Hepatocyte (in vitro differentiated cells): Measurements from ENCODE around the gene FAXDC2. TPM values are rescaled to one million over a fixed set of nuclear protein-coding genes. Genes with fewer than 3 reads are reported as not detected.
A peak's percentile ranks its signal among the peaks of the same experiment; 100 is the strongest.

Source experiments
- DNase-seq: peaks from one replicate; pipeline ENCODE4 v3.0.0-alpha.2; 2016; ENCODE audit warnings: low spot score
- H2AFZ ChIP-seq: fragments of 200-600 bp; sonication (generic); 2 replicates; pipeline ENCODE4 v1.6.0; 2016; ENCODE audit warnings: antibody characterized with exemption, mild to moderate bottlenecking
- H3K27ac ChIP-seq: fragments of 200-600 bp; sonication (generic); 2 replicates; pipeline ENCODE4 v1.5.1; 2016; ENCODE audit warnings: mild to moderate bottlenecking
- H3K27me3 ChIP-seq: fragments of 200-600 bp; sonication (generic); 2 replicates; pipeline ENCODE4 v1.6.1; 2016
- H3K36me3 ChIP-seq: fragments of 200-600 bp; sonication (generic); replicated peaks from 2 replicates; pipeline ENCODE4 v1.5.1; 2016; ENCODE audit warnings: low read depth; ENCODE audit not compliant: insufficient read depth
- H3K4me1 ChIP-seq: fragments of 200-600 bp; sonication (generic); 2 replicates; pipeline ENCODE4 v1.5.1; 2016; ENCODE audit warnings: mild to moderate bottlenecking, moderate library complexity; ENCODE audit not compliant: insufficient read depth
- H3K4me2 ChIP-seq: fragments of 200-600 bp; sonication (generic); 2 replicates; pipeline ENCODE4 v1.6.0; 2016
- H3K4me3 ChIP-seq: fragments of 200-600 bp; sonication (generic); 2 replicates; pipeline ENCODE4 v1.5.1; 2016; ENCODE audit warnings: mild to moderate bottlenecking
- H3K79me2 ChIP-seq: fragments of 200-600 bp; sonication (generic); 2 replicates; pipeline ENCODE4 v1.6.0; 2017; ENCODE audit warnings: mild to moderate bottlenecking
- H3K9me2 ChIP-seq: fragments of 200-600 bp; sonication (generic); replicated peaks from 2 replicates; pipeline ENCODE4 v1.6.0; 2017; ENCODE audit warnings: mild to moderate bottlenecking; ENCODE audit not compliant: insufficient read depth
- H3K9me3 ChIP-seq: fragments of 200-600 bp; sonication (generic); 2 replicates; pipeline ENCODE4 v1.5.1; 2016; ENCODE audit warnings: low read depth, mild to moderate bottlenecking
- H4K20me1 ChIP-seq: fragments of 200-600 bp; sonication (generic); 2 replicates; pipeline ENCODE4 v1.6.0; 2016; ENCODE audit warnings: mild to moderate bottlenecking; ENCODE audit not compliant: insufficient read depth, poor library complexity, severe bottlenecking
- EZH2 ChIP-seq: fragments of 200-600 bp; sonication (generic); IDR thresholded peaks from 2 replicates; pipeline ENCODE4 v1.6.1; 2016; ENCODE audit warnings: antibody characterized with exemption, mild to moderate bottlenecking, borderline replicate concordance
- EZH2phosphoT487 ChIP-seq: fragments of 200-600 bp; sonication (generic); IDR thresholded peaks from one replicate; pipeline ENCODE4 v1.6.1; 2018; ENCODE audit warnings: antibody characterized with exemption, mild to moderate bottlenecking, low read depth, moderate library complexity; ENCODE audit not compliant: unreplicated experiment, severe bottlenecking
- WGBS: methylation state at CpG from one replicate; pipeline ENCODE4 v1.1.6; 2016; ENCODE audit warnings: low lambda C conversion rate; ENCODE audit errors: missing lambda C conversion rate; 5-methylcytosine and 5-hydroxymethylcytosine counted together
- polyA plus RNA-seq: library from polyadenylated mRNA; unstranded; fragments of >200 nt; fragmentation: Nextera tagmentation; extraction: Ambion mirVana; gene quantifications from 2 replicates; pipeline ENCODE4 v1.2.1, GENCODE V29; 2016
- total RNA-seq: library from RNA; depleted of rRNA; stranded (reverse); fragments of >200 nt; gene quantifications from 2 replicates; pipeline ENCODE4 v1.2.3, GENCODE V29; 2014
- TF ChIP-seq, protein P1 (sequence below): fragments of 200-600 bp; sonication (generic); IDR thresholded peaks from 2 replicates; pipeline ENCODE4 v1.5.1; 2016; ENCODE audit warnings: antibody characterized with exemption, mild to moderate bottlenecking; ENCODE audit not compliant: poor library complexity

Gene FAXDC2
- total and polyA plus RNA-seq, 2 experiments from 2014 or later: 23.1 to 28.5 TPM

- H2AFZ ChIP-seq: no peak overlapping the region
- peaks cover 17% of the 10 kb centered on the region for H4K20me1 ChIP-seq
- H3K9me3 ChIP-seq: no peaks in the 10 kb centered on the region
- H3K9me2 ChIP-seq: no peaks in the 10 kb centered on the region
- 72% methylated on average over 3 of the region's 3 CpGs for WGBS
- H3K27ac ChIP-seq: peak overlapping the region; percentile 79
- TF ChIP-seq EZH2 (no peak), EZH2phosphoT487 (no peak)
- TF ChIP-seq, protein P1, sequence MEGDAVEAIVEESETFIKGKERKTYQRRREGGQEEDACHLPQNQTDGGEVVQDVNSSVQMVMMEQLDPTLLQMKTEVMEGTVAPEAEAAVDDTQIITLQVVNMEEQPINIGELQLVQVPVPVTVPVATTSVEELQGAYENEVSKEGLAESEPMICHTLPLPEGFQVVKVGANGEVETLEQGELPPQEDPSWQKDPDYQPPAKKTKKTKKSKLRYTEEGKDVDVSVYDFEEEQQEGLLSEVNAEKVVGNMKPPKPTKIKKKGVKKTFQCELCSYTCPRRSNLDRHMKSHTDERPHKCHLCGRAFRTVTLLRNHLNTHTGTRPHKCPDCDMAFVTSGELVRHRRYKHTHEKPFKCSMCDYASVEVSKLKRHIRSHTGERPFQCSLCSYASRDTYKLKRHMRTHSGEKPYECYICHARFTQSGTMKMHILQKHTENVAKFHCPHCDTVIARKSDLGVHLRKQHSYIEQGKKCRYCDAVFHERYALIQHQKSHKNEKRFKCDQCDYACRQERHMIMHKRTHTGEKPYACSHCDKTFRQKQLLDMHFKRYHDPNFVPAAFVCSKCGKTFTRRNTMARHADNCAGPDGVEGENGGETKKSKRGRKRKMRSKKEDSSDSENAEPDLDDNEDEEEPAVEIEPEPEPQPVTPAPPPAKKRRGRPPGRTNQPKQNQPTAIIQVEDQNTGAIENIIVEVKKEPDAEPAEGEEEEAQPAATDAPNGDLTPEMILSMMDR: no peak
- peaks cover 56% of the 10 kb centered on the region for H3K79me2 ChIP-seq
- no peak overlapping the region for H3K4me3 ChIP-seq
- no peak for DNase-seq
- H3K27me3 ChIP-seq: no peaks in the 10 kb centered on the region
- H3K4me1 ChIP-seq: peaks cover 21% of the 10 kb centered on the region
- H3K4me2 ChIP-seq: peak overlapping the region; percentile 1
- no peaks in the 10 kb centered on the region for H3K36me3 ChIP-seq
Observed at GRCh38 chr5:154795235-154795596, 55.2 kb downstream of the FAXDC2 start.

DNA sequence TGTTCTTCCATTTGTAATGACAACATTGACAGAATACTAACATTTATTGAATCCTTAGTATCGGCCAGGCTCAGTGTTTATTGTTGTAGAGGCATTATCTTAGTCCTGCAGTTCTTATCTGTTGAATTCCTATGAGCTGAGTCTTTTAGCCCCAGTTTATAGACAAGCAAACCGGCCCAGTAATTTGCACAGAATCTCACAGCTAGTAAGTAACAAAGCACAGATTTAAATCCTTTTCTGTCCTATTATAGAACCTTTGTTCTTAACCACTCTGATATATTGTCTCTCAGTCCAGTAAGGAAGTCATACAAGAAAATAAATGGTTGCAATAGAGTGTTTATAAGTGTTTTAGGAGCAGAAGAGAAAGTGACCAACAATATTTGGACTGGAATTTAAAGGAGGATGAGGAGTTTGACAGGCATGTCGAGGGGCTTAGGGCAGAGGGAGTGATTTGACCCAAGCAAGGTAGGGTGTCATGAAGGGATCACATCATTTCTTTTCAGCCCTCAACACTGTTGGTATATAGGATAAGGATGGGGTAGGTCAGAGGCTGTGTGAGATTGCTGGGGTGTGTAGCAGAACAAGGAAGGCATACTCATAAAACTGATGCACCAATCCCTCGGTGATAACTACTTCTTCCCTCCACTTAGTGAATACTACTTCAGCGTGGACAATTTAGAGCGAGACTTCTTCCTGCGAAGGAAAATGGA lies 55.7 kb downstream of the FAXDC2 start:
- Histone ChIP-seq H3K4me1 (peaks cover 21% of the 10 kb centered on the region), H3K4me3 (no peak overlapping the region), H3K9me3 (no peaks in the 10 kb centered on the region), H4K20me1 (peaks cover 22% of the 10 kb centered on the region), H3K4me2 (peak overlapping the region; percentile 1), H3K79me2 (peaks cover 57% of the 10 kb centered on the region), H3K36me3 (no peaks in the 10 kb centered on the region), H3K9me2 (no peaks in the 10 kb centered on the region), H2AFZ (no peak overlapping the region), H3K27ac (peak overlapping the region; percentile 79), H3K27me3 (no peaks in the 10 kb centered on the region)
- no peak for TF ChIP-seq EZH2phosphoT487
- DNase-seq: peak; percentile 52
- 39% methylated on average over 7 of the region's 7 CpGs for WGBS

DNA sequence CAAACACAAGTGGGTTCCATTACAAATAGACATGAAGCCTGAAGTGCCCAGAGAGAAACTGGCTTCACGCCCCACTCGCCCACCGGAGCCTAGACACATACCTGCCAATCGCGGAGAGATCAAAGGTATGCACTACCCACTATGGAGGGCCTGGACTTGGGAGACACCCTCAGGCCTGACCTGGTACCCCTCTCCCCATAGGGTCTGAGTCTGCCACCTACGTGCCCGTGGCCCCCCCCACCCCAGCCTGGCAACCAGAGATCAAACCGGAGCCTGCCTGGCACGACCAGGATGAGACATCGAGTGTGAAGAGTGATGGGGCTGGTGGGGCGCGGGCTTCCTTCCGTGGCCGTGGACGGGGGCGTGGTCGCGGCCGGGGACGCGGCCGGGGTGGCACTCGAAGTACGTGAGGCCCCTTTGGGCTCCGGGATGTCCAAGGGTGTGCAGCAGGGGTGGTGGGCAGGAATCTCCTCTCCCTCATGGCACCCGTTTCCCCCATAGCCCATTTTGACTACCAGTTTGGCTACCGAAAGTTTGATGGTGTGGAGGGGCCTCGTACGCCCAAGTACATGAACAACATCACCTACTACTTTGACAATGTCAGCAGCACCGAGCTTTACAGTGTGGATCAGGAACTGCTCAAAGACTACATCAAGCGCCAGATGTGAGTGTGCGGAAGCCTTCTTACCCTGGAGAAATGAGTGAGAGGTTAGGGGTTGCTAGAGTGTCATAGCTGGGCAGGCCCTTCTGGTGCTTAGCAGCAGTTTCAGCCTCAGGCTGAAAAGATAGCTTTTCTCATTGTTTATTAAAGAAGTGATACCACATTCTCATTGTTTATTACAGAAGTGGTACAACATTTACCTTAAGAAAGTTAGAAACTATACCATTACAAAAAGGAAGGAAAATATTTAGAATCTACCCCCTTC lies 56.5 kb downstream of the FAXDC2 start:
- Histone ChIP-seq H3K4me2 (no peak overlapping the region), H3K4me1 (peaks cover 21% of the 10 kb centered on the region), H3K9me2 (no peaks in the 10 kb centered on the region), H3K27me3 (no peaks in the 10 kb centered on the region), H3K4me3 (no peak overlapping the region), H3K36me3 (no peaks in the 10 kb centered on the region), H4K20me1 (peaks cover 29% of the 10 kb centered on the region), H3K9me3 (no peaks in the 10 kb centered on the region), H3K79me2 (peaks cover 57% of the 10 kb centered on the region), H3K27ac (peak overlapping the region; percentile 79), H2AFZ (no peak overlapping the region)
- 89% methylated on average over 27 of the region's 32 CpGs for WGBS
- no peak for DNase-seq
- TF ChIP-seq EZH2 (no peak), EZH2phosphoT487 (no peak)
- TF ChIP-seq, protein P1: no peak

DNA sequence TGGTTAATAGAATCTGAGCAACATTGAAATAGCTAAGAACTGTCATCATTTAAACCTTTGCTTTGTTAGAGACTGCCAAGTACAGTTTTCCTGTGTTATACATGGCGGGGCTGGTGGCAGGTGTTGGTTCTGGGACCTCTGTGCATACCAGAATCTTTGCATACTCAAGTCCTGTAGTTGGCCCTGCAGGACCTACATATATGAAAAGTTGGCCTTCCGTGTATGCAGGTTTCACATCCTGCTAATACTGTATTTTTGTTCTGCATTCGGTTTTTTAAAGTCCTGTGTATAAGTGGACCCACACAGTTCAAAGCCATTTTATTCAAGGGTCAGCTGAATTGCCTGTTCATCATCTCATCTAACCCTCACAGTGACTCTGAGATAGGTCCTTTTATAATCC lies 58.9 kb downstream of the FAXDC2 start:
- Histone ChIP-seq H3K9me2 (no peaks in the 10 kb centered on the region), H4K20me1 (peaks cover 49% of the 10 kb centered on the region), H3K79me2 (peaks cover 65% of the 10 kb centered on the region), H3K4me2 (no peak overlapping the region), H3K27ac (peak overlapping the region; percentile 13), H2AFZ (no peak overlapping the region), H3K36me3 (no peaks in the 10 kb centered on the region), H3K27me3 (no peaks in the 10 kb centered on the region), H3K9me3 (no peaks in the 10 kb centered on the region), H3K4me1 (peaks cover 23% of the 10 kb centered on the region), H3K4me3 (no peak overlapping the region)
- TF ChIP-seq, protein P1: no peak
- TF ChIP-seq EZH2 (no peak), EZH2phosphoT487 (no peak)
- WGBS: 95% methylated on average over 3 of the region's 3 CpGs
- DNase-seq: no peak
